ENCODE data around the gene YY1AP1.
"Not testable (repeated sequence)": the region's sequence is repeated elsewhere in the genome, so short reads cannot be mapped to it uniquely, and the experiment has no call there.

The YY1AP1 gene

GRCh38 chr1:155713075-155713474 is 24.5 kb upstream of the YY1AP1 start:
- no peak overlapping the region for H2BK15ac ChIP-seq (ENCODE audit: low read depth, poor library complexity, severe bottlenecking)
- peaks cover 24% of the 10 kb centered on the region for H3K79me1 ChIP-seq (replicated peaks; ENCODE audit: low read length, poor library complexity, severe bottlenecking)
- WGBS: 100% methylated on average over 1 of the region's 2 CpGs
- H2BK5ac ChIP-seq (ENCODE audit: low read depth, low read length, poor library complexity, severe bottlenecking): no peak overlapping the region
- H3K4me2 ChIP-seq (ENCODE audit: low read length, poor library complexity, severe bottlenecking): no peak overlapping the region
- H3K36me3 ChIP-seq (ENCODE audit: control insufficient read depth in 1 of 2, insufficient read depth in 2 of 2, low read depth in 1 of 2, low read length in 2 of 2): peaks cover 8 to 46% of the 10 kb centered on the region in 2 experiments
- no peaks in the 10 kb centered on the region for H3K27me3 ChIP-seq (ENCODE audit: control insufficient read depth in 1 of 2, insufficient read depth in 1 of 2, low read length in 2 of 2)
- no peak overlapping the region for H3K9ac ChIP-seq (ENCODE audit: low read length)
- no peak overlapping the region for H3K18ac ChIP-seq (ENCODE audit: low read depth in 1 of 2, low read length in 2 of 2)
- no peaks in the 10 kb centered on the region for H3K9me3 ChIP-seq (ENCODE audit: control insufficient read depth, low read length)
- no peak overlapping the region for H2AFZ ChIP-seq (ENCODE audit: low read depth, low read length)
- H3K23ac ChIP-seq (ENCODE audit: low read length in 2 of 2): no peak overlapping the region
- no peak for DNase-seq
- no peak overlapping the region for H4K8ac ChIP-seq (ENCODE audit: low read length)
- no peak overlapping the region for H4K91ac ChIP-seq (ENCODE audit: low read length)
- H3K4me3 ChIP-seq (ENCODE audit: insufficient read depth in 1 of 2, low read depth in 1 of 2, low read length in 2 of 2): no peak overlapping the region
- H3K4me1 ChIP-seq (ENCODE audit: control insufficient read depth, insufficient read depth, low read depth, low read length): no peaks in the 10 kb centered on the region
- H3K4ac ChIP-seq (ENCODE audit: low read depth in 1 of 2, low read length in 2 of 2): no peak overlapping the region
- no peak overlapping the region for H2BK120ac ChIP-seq (ENCODE audit: low read depth, low read length)
- no peak overlapping the region for H3K14ac ChIP-seq (ENCODE audit: low read length in 2 of 2)
- no peak overlapping the region for H2AK5ac ChIP-seq (ENCODE audit: low read length, severe bottlenecking)
- no peak overlapping the region for H2BK12ac ChIP-seq (ENCODE audit: low read length in 2 of 2)
- no peak overlapping the region for H3K27ac ChIP-seq (ENCODE audit: low read length, poor library complexity, severe bottlenecking)

GRCh38 chr1:155712636-155713035 is 24.1 kb upstream of the YY1AP1 start:
- H3K9ac ChIP-seq (ENCODE audit: low read length); H3K27ac ChIP-seq (ENCODE audit: low read length, poor library complexity, severe bottlenecking); H3K23ac ChIP-seq (ENCODE audit: low read length in 2 of 2); DNase-seq; H2BK12ac ChIP-seq (ENCODE audit: low read length in 2 of 2); H3K14ac ChIP-seq (ENCODE audit: low read length in 2 of 2); H3K18ac ChIP-seq (ENCODE audit: low read depth in 1 of 2, low read length in 2 of 2); H2AK5ac ChIP-seq (ENCODE audit: low read length, severe bottlenecking); H4K91ac ChIP-seq (ENCODE audit: low read length); H3K27me3 ChIP-seq (ENCODE audit: control insufficient read depth in 1 of 2, insufficient read depth in 1 of 2, low read length in 2 of 2); H2AFZ ChIP-seq (ENCODE audit: low read depth, low read length); H3K4me3 ChIP-seq (ENCODE audit: insufficient read depth in 1 of 2, low read depth in 1 of 2, low read length in 2 of 2); H2BK5ac ChIP-seq (ENCODE audit: low read depth, low read length, poor library complexity, severe bottlenecking); H3K4me2 ChIP-seq (ENCODE audit: low read length, poor library complexity, severe bottlenecking); H3K9me3 ChIP-seq (ENCODE audit: control insufficient read depth, low read length); H4K8ac ChIP-seq (ENCODE audit: low read length); H2BK120ac ChIP-seq (ENCODE audit: low read depth, low read length); H2BK15ac ChIP-seq (ENCODE audit: low read depth, poor library complexity, severe bottlenecking); H3K4ac ChIP-seq (ENCODE audit: low read depth in 1 of 2, low read length in 2 of 2); H3K4me1 ChIP-seq (ENCODE audit: control insufficient read depth, insufficient read depth, low read depth, low read length): not testable (repeated sequence)
- peaks cover 24% of the 10 kb centered on the region for H3K79me1 ChIP-seq (replicated peaks; ENCODE audit: low read length, poor library complexity, severe bottlenecking)
- 100% methylated on average over 3 of the region's 3 CpGs for WGBS
- H3K36me3 ChIP-seq (ENCODE audit: control insufficient read depth in 1 of 2, insufficient read depth in 2 of 2, low read depth in 1 of 2, low read length in 2 of 2): peaks cover 8 to 44% of the 10 kb centered on the region in 2 experiments

GRCh38 chr1:155711457-155711856 is 22.9 kb upstream of the YY1AP1 start:
- not testable (repeated sequence) for H3K14ac ChIP-seq (ENCODE audit: low read length in 2 of 2); H3K9me3 ChIP-seq (ENCODE audit: control insufficient read depth, low read length); H3K27ac ChIP-seq (ENCODE audit: low read length, poor library complexity, severe bottlenecking); H4K91ac ChIP-seq (ENCODE audit: low read length); H3K4ac ChIP-seq (ENCODE audit: low read depth in 1 of 2, low read length in 2 of 2); H2BK12ac ChIP-seq (ENCODE audit: low read length in 2 of 2); H4K8ac ChIP-seq (ENCODE audit: low read length); H2AFZ ChIP-seq (ENCODE audit: low read depth, low read length); H3K4me2 ChIP-seq (ENCODE audit: low read length, poor library complexity, severe bottlenecking); H3K23ac ChIP-seq (ENCODE audit: low read length in 2 of 2); H2BK5ac ChIP-seq (ENCODE audit: low read depth, low read length, poor library complexity, severe bottlenecking); H3K27me3 ChIP-seq (ENCODE audit: control insufficient read depth in 1 of 2, insufficient read depth in 1 of 2, low read length in 2 of 2); H2AK5ac ChIP-seq (ENCODE audit: low read length, severe bottlenecking); H3K4me1 ChIP-seq (ENCODE audit: control insufficient read depth, insufficient read depth, low read depth, low read length); H3K4me3 ChIP-seq (ENCODE audit: insufficient read depth in 1 of 2, low read depth in 1 of 2, low read length in 2 of 2); H2BK15ac ChIP-seq (ENCODE audit: low read depth, poor library complexity, severe bottlenecking); DNase-seq; H3K18ac ChIP-seq (ENCODE audit: low read depth in 1 of 2, low read length in 2 of 2); H3K9ac ChIP-seq (ENCODE audit: low read length); H2BK120ac ChIP-seq (ENCODE audit: low read depth, low read length)
- peaks cover 21% of the 10 kb centered on the region for H3K79me1 ChIP-seq (replicated peaks; ENCODE audit: low read length, poor library complexity, severe bottlenecking)
- peaks cover 8 to 35% of the 10 kb centered on the region in 2 experiments for H3K36me3 ChIP-seq (ENCODE audit: control insufficient read depth in 1 of 2, insufficient read depth in 2 of 2, low read depth in 1 of 2, low read length in 2 of 2)
- whole genome bisulfite sequencing: no CpG with 5 or more reads among the region's 3 CpGs

GRCh38 chr1:155709391-155709790 is 20.8 kb upstream of the YY1AP1 start:
- Histone ChIP-seq H3K4ac (ENCODE audit: low read depth in 1 of 2, low read length in 2 of 2) (no peak overlapping the region), H3K79me1 (replicated peaks; ENCODE audit: low read length, poor library complexity, severe bottlenecking) (peaks cover 12% of the 10 kb centered on the region), H2BK120ac (ENCODE audit: low read depth, low read length) (no peak overlapping the region), H3K23ac (ENCODE audit: low read length in 2 of 2) (no peak overlapping the region), H2AFZ (ENCODE audit: low read depth, low read length) (no peak overlapping the region), H3K27ac (ENCODE audit: low read length, poor library complexity, severe bottlenecking) (no peak overlapping the region), H4K8ac (ENCODE audit: low read length) (no peak overlapping the region), H3K18ac (ENCODE audit: low read depth in 1 of 2, low read length in 2 of 2) (no peak overlapping the region), H3K9ac (ENCODE audit: low read length) (no peak overlapping the region), H3K9me3 (ENCODE audit: control insufficient read depth, low read length) (no peaks in the 10 kb centered on the region), H3K27me3 (ENCODE audit: control insufficient read depth in 1 of 2, insufficient read depth in 1 of 2, low read length in 2 of 2) (no peaks in the 10 kb centered on the region), H2BK12ac (ENCODE audit: low read length in 2 of 2) (no peak overlapping the region), H2AK5ac (ENCODE audit: low read length, severe bottlenecking) (no peak overlapping the region), H3K4me2 (ENCODE audit: low read length, poor library complexity, severe bottlenecking) (no peak overlapping the region), H3K4me1 (ENCODE audit: control insufficient read depth, insufficient read depth, low read depth, low read length) (no peaks in the 10 kb centered on the region), H2BK15ac (ENCODE audit: low read depth, poor library complexity, severe bottlenecking) (no peak overlapping the region), H4K91ac (ENCODE audit: low read length) (no peak overlapping the region), H3K14ac (ENCODE audit: low read length in 2 of 2) (no peak overlapping the region), H3K36me3 (ENCODE audit: control insufficient read depth in 1 of 2, insufficient read depth in 2 of 2, low read depth in 1 of 2, low read length in 2 of 2) (peaks cover 4 to 25% of the 10 kb centered on the region in 2 experiments), H3K4me3 (ENCODE audit: insufficient read depth in 1 of 2, low read depth in 1 of 2, low read length in 2 of 2) (no peak overlapping the region), H2BK5ac (ENCODE audit: low read depth, low read length, poor library complexity, severe bottlenecking) (no peak overlapping the region)
- 96% methylated on average over 2 of the region's 3 CpGs for WGBS
- DNase-seq: no peak
